Caco-2 (cell line): Measurements from ENCODE around the gene ATP8B3. TPM values are rescaled to one million over a fixed set of nuclear protein-coding genes. Genes with fewer than 3 reads are reported as not detected.

ENCODE experiments used
- BruUV-seq: library from RNA; stranded (reverse); fragments of 400-500 nt; replicated peaks from 2 replicates; lab custom pipeline; 2021; lab: Mats Ljungman, UMichigan
- CTCF ChIA-PET: fragments of 300-600 bp; sonication (Branson Sonifier 250); formaldehyde crosslinking; loops from one replicate; lab custom pipeline; 2022; ENCODE audit warnings: antibody characterized with exemption; lab: Charles Lee
- POLR2A ChIA-PET: fragments of 300-600 bp; sonication (Branson Sonifier 250); formaldehyde crosslinking; loops from one replicate; lab custom pipeline; 2022; ENCODE audit warnings: antibody characterized with exemption; lab: Charles Lee
- DNase-seq, 2 experiments: peaks; one replicate each; pipeline versions ENCODE4 v3.0.0 to v3.0.0-alpha.2; 2020 to 2022
- H3K27me3 ChIP-seq: replicated peaks from 2 replicates; pipeline ENCODE4 v1.6.0; 2011; ENCODE audit warnings: low read length; ENCODE audit not compliant: control insufficient read depth, insufficient read depth
- H3K36me3 ChIP-seq: 2 replicates; pipeline ENCODE4 v1.5.1; 2011; ENCODE audit warnings: low read length; ENCODE audit not compliant: control insufficient read depth, insufficient read depth
- H3K4me1 ChIP-seq: fragments of 250-450 bp; sonication (Bioruptor Pico); 2 replicates; pipeline ENCODE4 v1.5.1; 2020; ENCODE audit warnings: mild to moderate bottlenecking
- H3K4me3 ChIP-seq: 2 replicates; pipeline ENCODE4 v1.5.1; 2011; ENCODE audit warnings: low read depth, mild to moderate bottlenecking, control low read depth, low read length
- H3K9me3 ChIP-seq: fragments of 250-450 bp; sonication (Bioruptor Pico); 2 replicates; pipeline ENCODE4 v1.5.1; 2020; ENCODE audit warnings: mild to moderate bottlenecking, moderate library complexity
- H3K27ac Mint-ChIP-seq: one replicate; pipeline ENCODE4 v1.8.0; 2022; ENCODE audit warnings: mixed read lengths; ENCODE audit not compliant: unreplicated experiment
- H3K27me3 Mint-ChIP-seq: one replicate; pipeline ENCODE4 v1.8.0; 2022; ENCODE audit warnings: mixed read lengths; ENCODE audit not compliant: insufficient read depth, unreplicated experiment
- H3K36me3 Mint-ChIP-seq: one replicate; pipeline ENCODE4 v1.8.0; 2022; ENCODE audit warnings: mild to moderate bottlenecking, mixed read lengths; ENCODE audit not compliant: insufficient read depth, unreplicated experiment
- H3K4me1 Mint-ChIP-seq: one replicate; pipeline ENCODE4 v1.8.0; 2022; ENCODE audit warnings: low read depth, mixed read lengths; ENCODE audit not compliant: unreplicated experiment
- H3K4me3 Mint-ChIP-seq: one replicate; pipeline ENCODE4 v1.8.0; 2022; ENCODE audit warnings: mild to moderate bottlenecking, moderate library complexity, mixed read lengths; ENCODE audit not compliant: unreplicated experiment
- H3K9me3 Mint-ChIP-seq: one replicate; pipeline ENCODE4 v1.8.0; 2022; ENCODE audit warnings: mixed read lengths; ENCODE audit not compliant: unreplicated experiment
- CTCF ChIP-seq, 2 experiments: fragments of 200-600 bp in 1 of 2; IDR thresholded peaks; 1 replicate in 1 of 2; 2 replicates in 1 of 2; pipeline versions ENCODE4 v1.5.1 to v1.8.0; 2011 to 2022; ENCODE audit warnings: antibody characterized with exemption in 1 of 2, control low read depth in 1 of 2, inconsistent platforms in 1 of 2, low read depth in 1 of 2, low read length in 1 of 2, mild to moderate bottlenecking in 1 of 2, moderate library complexity in 1 of 2; ENCODE audit not compliant: insufficient read depth in 1 of 2, severe bottlenecking in 1 of 2, unreplicated experiment in 1 of 2
- intact Hi-C: fragments of 100-400 bp; cut with micrococcal nuclease; formaldehyde crosslinking; loops from one replicate; pipeline ENCODE4 v1.10.0; 2022; ENCODE audit not compliant: unreplicated experiment
- total RNA-seq: library from RNA; stranded (reverse); gene quantifications from 2 replicates; pipeline ENCODE4 v1.2.3, GENCODE V29; 2022

ATP8B3 gene
- total RNA-seq, 1 experiment from 2014 or later, result 0.45 TPM

GRCh38 chr19:1746401-1747284 is 65.4 kb downstream of the ATP8B3 start:
- intact Hi-C loops, result no loop called here
- Histone ChIP-seq H3K27me3 (peaks cover 12% of the 10 kb centered on the region), H3K4me3 (no peak overlapping the region), H3K4me1 (peaks cover 26% of the 10 kb centered on the region), H3K9me3 (no peaks in the 10 kb centered on the region), H3K36me3 (no peaks in the 10 kb centered on the region)
- no peak overlapping the region for H3K4me3 Mint-ChIP-seq
- no peaks in the 10 kb centered on the region for H3K4me1 Mint-ChIP-seq
- H3K27ac Mint-ChIP-seq, result no peak overlapping the region
- no peak for TF ChIP-seq CTCF (IDR thresholded peaks at IDR 0.05; ENCODE audit: insufficient read depth in 1 of 2, low read depth in 1 of 2, low read length in 1 of 2, severe bottlenecking in 1 of 2, unreplicated experiment in 1 of 2)
- POLR2A ChIA-PET, result interaction anchor here (0.6 kb wide), 1 partner anchor 154 kb away, joined by 4 read pairs; no protein-coding TSS in a partner anchor
- H3K9me3 Mint-ChIP-seq, result no peaks in the 10 kb centered on the region
- peak; percentile 47 to 71 for DNase-seq
- H3K27me3 Mint-ChIP-seq, result peaks cover 10% of the 10 kb centered on the region
- CTCF ChIA-PET, result interaction anchor here (1.0 kb wide), 3 partner anchors 35 to 200 kb away, joined by 3 to 4 read pairs (median 3); no protein-coding TSS in a partner anchor
- H3K36me3 Mint-ChIP-seq, result peaks cover 6% of the 10 kb centered on the region
- no TSS peak for BruUV-seq

- no peak overlapping the region for H3K4me3 Mint-ChIP-seq
- no peak overlapping the region for H3K4me3 ChIP-seq
- H3K36me3 ChIP-seq, result no peaks in the 10 kb centered on the region
- H3K9me3 ChIP-seq, result no peaks in the 10 kb centered on the region
- TF ChIP-seq CTCF (IDR thresholded peaks at IDR 0.05; ENCODE audit: insufficient read depth in 1 of 2, low read depth in 1 of 2, low read length in 1 of 2, severe bottlenecking in 1 of 2, unreplicated experiment in 1 of 2), result no peak
- intact Hi-C loops, result no loop called here
- peaks cover 26% of the 10 kb centered on the region for H3K4me1 ChIP-seq
- ChIA-PET CTCF (no interaction called here), POLR2A (no interaction called here)
- H3K4me1 Mint-ChIP-seq, result no peaks in the 10 kb centered on the region
- peaks cover 10% of the 10 kb centered on the region for H3K27me3 ChIP-seq
- no peaks in the 10 kb centered on the region for H3K9me3 Mint-ChIP-seq
- DNase-seq, result no peak
- no TSS peak for BruUV-seq
- H3K27ac Mint-ChIP-seq, result no peak overlapping the region
- peaks cover 6% of the 10 kb centered on the region for H3K36me3 Mint-ChIP-seq
- peaks cover 5% of the 10 kb centered on the region for H3K27me3 Mint-ChIP-seq
Measured at GRCh38 chr19:1745589-1746031, 66.5 kb downstream of the ATP8B3 start.

- Histone ChIP-seq H3K36me3 (no peaks in the 10 kb centered on the region), H3K4me1 (peaks cover 26% of the 10 kb centered on the region), H3K4me3 (no peak overlapping the region), H3K27me3 (peaks cover 8% of the 10 kb centered on the region), H3K9me3 (no peaks in the 10 kb centered on the region; the same call in 1 of the 2 replicates)
- H3K4me3 Mint-ChIP-seq, result no peak overlapping the region
- DNase-seq, result no peak
- no peaks in the 10 kb centered on the region for H3K9me3 Mint-ChIP-seq
- peaks cover 2% of the 10 kb centered on the region for H3K27me3 Mint-ChIP-seq
- POLR2A ChIA-PET, result no interaction called here
- intact Hi-C loops, result no loop called here
- no peak overlapping the region for H3K27ac Mint-ChIP-seq
- no peaks in the 10 kb centered on the region for H3K4me1 Mint-ChIP-seq
- peaks cover 6% of the 10 kb centered on the region for H3K36me3 Mint-ChIP-seq
- CTCF ChIA-PET, result no interaction called here
- BruUV-seq, result no TSS peak
- TF ChIP-seq CTCF (IDR thresholded peaks at IDR 0.05; ENCODE audit: insufficient read depth in 1 of 2, low read depth in 1 of 2, low read length in 1 of 2, severe bottlenecking in 1 of 2, unreplicated experiment in 1 of 2), result no peak
Measured at GRCh38 chr19:1744822-1745563, 67.1 kb downstream of the ATP8B3 start.
